Endometrial microvascular endothelial cells (primary cell): ENCODE results near the gene FGFBP1. TPM values are rescaled to one million over a fixed set of nuclear protein-coding genes. Genes with fewer than 3 reads are reported as not detected.

Experiments
- in situ Hi-C: cut with HindIII; loops from 2 replicates; pipeline ENCODE4 v1.10.0; 2017; ENCODE audit warnings: low sequenced_read_pairs, low pct_unique_long_range_greater_than_20kb; ENCODE audit errors: inconsistent ontology term
- total RNA-seq: library from RNA; depleted of rRNA; stranded (reverse); fragments of >200 nt; gene quantifications from one replicate; pipeline ENCODE4 v1.2.3, GENCODE V29; 2015; ENCODE audit errors: inconsistent ontology term

The FGFBP1 gene
- total RNA-seq, result not detected

DNA sequence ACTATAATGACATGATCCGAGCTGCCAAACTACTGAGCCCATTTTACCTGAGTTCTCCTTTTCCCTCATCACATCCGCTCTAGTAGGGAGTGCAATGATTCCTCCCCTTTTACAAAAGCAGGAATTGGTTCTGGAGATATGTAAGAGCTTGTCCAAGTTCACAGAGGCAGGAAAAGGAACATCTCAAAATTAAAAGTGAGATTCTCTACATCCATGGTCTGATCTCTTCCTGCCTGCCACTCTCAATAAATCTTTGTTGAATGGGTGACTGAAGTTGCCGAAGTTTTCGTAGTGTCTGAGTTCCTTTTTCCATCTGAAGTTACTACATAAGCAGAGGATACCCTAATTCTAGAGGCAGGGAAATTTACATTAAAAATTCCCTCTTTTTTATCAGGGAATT lies at the start of gene FGFBP1:
TSS of gene FGFBP1 (minus strand) at position 101 of the 400 bp plus-strand sequence. CDS start 2,108 bp downstream, outside the sequence.
- in situ Hi-C loops, result no loop called here

DNA sequence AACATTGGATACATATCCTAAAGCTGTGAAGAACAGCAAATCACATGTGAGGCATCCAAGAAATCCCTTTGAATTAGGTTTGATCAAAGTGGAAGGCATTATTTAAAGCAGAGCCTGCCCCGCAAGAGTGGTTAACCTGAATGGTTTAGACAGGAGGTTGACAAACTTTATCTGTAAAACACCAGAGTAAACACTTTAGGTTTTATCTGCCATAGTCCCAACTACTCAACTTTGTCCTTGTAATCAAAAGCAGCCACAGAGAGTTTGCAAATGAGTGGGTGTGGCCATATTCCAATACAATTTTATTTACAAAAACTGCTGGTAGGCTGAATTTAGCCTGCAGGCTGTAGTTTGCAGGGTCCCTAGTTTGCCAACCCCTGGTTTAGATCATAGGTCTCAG lies 49.7 kb upstream of the FGFBP1 start:
- in situ Hi-C loops, result no loop called here

DNA sequence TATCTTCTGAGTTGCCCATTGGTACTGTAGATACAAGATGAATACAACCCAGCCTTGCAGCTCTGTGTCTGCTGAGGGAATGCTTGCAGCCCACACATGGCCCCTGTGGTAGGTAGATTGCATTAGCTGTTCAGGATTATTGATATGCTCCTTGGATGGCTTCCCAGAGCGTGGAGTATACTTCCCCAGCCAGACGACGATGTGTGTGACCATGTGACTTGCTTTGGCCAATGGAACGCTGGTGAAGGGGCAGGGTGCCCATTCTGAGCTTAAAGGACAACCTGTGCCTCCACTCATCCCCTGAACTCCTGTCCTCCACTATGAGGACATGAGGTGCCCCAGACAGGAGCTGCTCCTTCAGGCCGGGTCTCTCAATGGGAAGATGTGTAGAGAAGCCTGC lies 48.4 kb upstream of the FGFBP1 start:
- in situ Hi-C loops, result no loop called here

DNA sequence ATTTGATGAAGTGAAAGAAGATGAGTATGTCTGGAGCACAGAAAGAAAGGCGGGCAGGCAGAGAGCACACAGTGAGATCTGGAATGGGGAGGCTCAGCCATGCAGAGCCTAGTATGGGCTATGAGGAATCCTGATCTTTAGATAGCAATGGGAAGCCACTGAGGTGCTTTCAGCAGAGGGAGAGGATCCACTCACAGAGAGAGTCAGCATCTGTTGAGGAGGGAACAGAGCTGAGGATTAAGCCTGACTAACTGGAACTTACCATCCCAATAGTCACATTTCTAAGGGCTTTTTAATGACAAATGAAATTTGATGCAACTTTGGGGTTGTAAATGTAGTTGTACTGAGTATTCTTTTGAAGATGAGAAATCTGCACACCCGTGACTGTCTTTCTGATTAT lies 45.1 kb upstream of the FGFBP1 start:
- in situ Hi-C loops, result no loop called here

DNA sequence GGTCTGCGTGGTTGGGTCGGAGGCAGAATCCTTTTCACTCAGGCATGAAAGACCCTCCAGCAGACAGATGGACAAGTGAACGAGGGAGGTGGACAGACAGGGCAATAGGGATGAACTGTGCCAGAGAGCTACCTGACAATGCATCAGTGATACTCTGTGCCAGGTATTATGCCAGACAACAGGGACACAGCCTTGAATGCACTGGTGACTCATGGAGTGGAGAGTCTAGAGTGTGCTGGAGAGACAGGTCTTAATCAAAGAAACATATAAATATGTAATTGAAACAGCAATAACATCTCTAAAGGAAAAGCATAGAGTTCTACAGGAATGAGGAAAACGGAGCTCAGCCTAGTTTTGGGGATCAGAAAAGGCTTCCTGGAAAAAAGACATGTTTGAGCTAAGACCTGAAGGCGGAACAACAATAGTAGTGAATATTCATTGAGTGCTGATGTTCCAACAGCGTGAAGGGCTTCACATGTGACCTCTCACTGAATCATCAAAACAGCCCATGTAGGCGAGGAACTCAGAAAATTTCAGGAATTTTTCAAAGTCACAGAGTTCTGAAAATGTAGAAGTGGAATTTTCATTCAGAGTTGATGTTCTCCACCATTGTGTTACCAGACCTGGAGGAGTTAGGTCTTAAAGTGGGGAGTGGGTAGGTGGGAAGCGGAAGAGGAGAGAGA lies 44.4 kb upstream of the FGFBP1 start:
- in situ Hi-C loops, result no loop called here

DNA sequence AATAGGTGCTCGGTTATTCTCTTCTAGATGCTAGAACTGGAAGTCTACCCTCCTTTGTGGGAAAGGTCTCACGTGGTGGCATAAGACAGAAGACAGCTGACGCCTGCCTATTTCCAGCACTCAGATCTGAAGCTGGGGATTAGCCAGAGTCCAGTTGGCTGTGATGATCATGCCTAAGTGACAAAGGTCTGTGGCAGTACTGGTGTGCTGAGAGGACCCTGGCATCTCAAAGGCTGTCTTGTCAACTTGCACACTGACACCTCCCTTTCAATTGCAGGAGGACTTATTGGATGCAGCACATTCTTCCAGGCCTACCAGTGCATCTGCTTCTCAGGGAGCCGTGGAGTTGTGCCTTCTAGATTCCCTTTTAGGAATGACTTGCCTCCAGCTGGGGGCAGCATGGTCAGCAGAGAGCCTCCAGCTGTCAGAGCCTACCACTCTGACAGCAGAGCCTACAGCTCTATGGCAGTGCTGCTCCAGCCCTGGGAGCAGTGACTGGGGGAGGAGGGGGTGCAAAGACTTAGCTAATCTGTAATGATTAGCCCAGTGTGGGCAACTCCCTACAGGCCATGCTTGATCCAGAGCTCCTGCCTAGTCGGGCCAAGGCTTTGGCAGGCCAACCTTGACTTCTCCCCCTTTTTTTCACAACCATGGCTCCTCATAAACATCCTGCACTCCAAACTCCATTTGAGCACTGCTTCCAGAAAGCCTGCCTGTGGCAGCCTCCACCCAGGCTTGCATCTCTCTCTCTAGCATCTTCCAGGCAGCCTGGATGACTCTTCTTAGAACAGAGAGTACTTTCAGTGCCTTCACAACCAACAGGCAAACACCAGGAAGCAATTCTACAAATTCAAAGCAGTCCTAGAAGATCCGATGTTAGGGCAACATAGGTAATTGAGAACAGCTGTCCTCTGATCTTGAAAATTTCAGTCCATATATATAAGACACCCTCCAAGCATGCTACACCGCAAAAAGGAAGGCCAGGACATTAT lies 38.2 kb upstream of the FGFBP1 start:
- in situ Hi-C loops, result no loop called here

DNA sequence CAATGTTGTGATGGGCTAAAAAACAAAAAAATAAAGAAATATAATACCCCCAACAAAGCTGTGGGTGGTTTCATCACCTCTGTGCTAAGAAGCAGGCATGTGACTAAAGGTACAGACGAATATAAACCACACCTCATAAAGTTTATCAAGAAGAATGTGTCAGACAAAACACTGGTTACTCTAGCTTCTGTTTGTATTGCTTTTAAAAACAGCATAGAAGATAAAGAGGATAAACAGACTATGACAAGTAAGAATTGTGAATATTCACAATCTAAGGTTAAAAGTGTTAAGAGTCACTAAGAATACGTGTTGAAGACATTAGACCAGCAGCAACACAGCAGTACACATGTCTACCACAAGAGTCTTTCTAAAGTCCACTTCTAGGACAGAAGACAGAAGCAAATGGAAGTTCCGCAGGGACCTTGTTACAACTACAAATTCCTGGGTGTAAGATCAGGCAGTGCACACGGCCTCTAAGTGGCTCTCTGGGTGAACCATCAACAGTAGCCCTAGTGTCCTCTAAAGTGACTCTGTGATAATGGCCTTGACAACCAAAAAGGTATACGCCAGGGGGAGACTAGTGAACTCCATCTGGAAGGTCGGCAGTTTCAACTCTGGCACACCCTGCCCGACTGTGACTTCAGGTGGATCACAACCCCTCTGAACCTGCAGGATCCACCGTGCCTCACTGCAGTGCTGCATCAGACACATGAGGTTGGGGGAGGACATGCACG lies 32.7 kb upstream of the FGFBP1 start:
- in situ Hi-C loops, result no loop called here

DNA sequence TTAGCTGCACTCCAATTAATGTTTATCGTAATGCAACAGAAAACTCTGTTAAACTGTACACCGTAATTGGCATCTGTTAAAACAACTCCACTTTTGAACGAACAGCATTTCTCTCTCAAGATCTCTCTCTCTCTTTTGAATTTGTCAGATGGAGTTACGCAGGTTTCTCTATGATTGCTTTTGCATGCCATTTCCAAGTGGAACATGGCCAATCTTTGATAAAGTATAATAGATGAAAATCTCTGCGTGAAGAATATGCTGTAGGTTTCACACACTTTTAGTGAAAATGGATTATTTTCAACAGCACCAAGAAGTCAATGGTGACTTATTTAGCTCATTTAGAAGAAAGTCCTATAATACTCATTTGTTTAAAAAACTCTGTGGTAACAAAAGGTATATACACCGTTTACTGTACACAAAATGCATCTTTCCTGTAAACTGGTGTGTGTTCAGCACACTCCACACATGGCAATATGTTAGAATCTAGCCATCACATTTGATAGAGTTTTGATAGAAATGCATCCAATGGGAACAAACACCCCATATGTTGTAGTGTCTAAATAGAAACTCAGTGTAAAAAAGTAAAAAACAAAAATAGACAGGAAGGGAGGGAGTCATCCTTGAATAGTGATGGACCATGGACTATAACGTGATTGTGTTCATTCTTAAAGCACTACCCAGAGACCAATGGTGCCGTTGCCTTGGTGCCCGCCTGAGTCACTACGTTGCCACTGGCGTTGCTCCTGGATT lies 30.2 kb upstream of the FGFBP1 start:
- in situ Hi-C loops, result no loop called here

DNA sequence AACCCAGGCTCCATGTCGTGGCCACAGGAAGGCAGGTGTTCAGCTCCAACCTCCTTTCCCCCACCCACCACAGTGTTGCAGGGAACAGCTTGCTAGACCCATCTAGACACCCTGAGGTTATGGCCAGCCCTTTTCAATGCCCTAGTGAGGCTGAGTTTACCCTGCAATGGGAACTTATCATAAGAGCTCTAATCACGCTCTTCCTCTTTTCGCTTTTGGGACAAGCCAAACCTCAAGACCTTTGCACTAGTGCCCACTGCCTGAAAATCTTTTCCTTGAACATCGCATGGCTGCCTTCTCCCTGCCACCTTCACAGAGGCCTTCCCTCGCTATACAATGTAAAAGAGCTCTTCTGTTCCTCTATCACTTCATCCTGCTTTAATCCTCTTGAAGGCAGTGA lies 26.8 kb upstream of the FGFBP1 start:
- in situ Hi-C loops, result no loop called here

DNA sequence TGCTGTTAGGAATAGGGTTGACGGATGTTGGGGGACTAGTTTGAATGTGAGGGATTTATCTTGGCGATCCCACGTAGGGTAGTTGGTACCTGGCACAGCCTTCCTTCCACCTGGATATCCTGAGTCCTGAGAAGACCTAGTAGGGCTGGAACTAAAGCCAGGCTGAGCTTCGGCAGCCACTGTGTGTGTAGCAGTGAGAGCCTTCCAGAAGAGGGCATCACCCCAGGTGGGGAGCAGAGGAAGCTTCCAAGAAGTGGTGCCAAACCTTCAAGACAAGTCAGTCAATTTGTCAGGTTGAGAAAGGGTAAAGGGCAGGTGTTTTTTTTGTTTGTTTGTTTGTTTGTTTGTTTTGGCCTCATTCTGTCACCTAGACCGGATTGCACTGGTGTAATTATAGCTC lies 25.6 kb upstream of the FGFBP1 start:
- in situ Hi-C loops, result no loop called here

DNA sequence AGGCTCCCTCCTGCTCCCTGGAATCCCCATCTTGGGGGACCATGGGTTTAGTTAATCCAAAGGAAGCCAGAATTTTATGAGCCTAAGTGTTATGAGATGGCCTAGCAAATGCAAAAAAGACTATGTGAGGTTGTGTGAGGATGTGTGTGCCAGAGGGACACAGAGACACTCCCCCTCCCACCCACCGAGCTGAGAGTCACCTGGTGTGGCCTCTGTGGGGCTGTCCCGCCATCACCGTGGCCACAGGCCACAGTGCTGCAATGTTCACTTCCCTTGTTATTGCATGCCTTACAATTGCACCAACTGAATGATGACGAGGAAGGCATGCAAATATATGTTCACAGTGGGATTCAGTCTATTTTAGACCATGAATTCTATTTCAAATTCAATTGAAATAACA lies 25.0 kb upstream of the FGFBP1 start:
- in situ Hi-C loops, result no loop called here

DNA sequence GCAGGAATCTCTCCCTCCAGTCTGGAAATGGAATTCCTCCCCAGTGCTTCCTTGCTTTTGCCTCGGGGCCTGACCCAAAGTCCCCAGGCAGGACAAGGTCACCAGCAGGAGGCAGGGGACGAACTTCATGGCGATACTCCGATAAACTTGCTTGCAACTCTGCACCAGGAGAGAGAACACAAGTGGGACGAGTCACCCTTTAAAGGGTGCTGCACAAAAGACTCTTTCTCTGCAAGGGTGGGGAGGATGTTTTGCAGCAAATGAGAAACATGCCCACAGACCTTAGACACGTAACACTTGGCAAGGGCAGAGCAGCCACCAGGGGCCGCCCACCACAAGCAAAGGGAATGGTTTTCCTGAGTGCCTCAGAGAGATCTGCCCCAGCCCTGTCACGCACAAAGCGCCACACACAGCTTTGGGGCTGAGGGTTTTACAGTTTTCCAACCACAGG lies 24.5 kb upstream of the FGFBP1 start, which contains the start of gene FGFBP2:
TSS of gene FGFBP2 (minus strand) at position 175 of the 451 bp plus-strand sequence. CDS start at position 129, 46 bp downstream.
- in situ Hi-C loops, result no loop called here

DNA sequence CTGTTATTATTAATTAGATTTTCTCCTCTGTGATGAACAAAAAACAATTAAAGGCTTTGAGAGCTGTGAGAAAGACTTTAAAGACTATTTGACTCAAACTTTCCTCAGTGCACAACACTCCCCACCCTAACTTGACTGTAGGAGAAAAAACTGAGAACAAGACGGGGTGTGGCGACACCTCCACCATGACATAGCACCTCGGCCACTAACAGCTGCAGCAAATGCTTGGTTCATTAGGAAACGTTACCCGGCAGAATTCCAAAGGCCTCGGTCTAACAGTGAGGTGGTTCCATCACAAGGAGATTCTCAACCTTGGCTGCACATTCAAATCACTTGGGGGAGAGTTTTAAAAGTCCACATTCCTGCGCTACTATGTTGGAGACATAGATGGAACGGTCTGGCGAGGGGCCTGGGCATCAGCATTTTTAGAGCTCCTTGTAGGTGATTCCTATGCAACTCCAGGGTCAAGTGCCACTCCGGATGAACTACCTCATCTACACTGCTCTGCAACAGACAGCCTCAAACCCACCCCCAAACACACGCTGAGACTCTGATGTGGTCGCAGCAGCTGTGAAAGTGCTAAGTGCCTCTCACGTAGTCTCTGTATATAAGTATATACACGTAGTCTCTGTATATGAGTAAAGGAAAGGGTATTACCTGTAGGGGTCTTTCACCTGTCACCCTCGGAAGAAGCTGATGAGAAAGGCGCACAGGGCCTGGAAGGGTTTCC lies 23.4 kb upstream of the FGFBP1 start:
- in situ Hi-C loops, result no loop called here

DNA sequence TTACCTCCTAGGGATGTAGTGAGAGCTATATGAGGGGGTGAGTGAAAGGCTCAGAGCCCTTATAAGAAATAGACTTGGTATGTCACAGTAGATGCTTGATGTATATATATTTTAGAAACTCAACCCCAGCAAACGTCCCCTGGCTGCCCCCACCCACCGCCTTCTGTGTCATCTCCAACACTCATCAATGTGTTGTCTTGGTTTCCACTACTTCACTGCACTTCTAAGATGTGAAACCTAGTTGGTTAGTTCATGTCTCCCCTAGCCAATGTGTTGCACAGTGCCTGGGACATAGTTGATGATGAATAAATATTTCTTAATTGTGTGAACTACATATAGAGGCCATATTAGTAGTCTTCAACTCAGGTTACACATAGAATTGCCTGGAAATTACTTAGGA lies 20.0 kb upstream of the FGFBP1 start:
- in situ Hi-C loops, result no loop called here

DNA sequence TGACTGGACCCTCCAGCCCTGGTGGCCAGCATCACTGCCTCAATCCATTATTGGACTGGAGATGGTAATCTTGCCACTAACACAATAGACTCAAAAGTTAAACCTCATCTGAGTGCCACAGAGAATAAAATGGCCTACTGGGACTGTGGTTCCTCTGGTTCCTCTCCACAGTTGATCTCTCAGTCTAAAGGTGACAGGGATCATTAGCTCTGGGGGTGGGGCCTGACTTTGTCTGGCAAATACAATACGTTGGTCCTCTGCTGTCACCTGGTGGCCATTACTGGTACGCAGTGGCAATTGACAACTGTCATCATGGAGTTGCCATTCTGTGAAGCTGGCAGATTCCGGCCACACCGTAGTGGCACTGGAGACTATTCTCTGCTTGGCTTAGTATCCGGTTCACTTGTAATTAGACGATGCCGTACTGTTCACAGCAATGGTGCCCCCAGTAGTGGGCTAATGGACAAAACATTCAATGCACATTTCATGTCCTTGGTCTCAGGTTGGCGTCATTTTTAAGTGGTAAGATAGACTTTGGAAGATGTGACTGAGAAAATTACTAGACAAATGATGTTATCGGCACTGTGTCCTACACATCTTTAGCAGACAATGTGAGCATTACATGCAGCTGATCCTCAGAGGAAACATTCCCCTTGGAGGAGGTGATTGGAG lies 17.8 kb upstream of the FGFBP1 start:
- in situ Hi-C loops, result no loop called here

DNA sequence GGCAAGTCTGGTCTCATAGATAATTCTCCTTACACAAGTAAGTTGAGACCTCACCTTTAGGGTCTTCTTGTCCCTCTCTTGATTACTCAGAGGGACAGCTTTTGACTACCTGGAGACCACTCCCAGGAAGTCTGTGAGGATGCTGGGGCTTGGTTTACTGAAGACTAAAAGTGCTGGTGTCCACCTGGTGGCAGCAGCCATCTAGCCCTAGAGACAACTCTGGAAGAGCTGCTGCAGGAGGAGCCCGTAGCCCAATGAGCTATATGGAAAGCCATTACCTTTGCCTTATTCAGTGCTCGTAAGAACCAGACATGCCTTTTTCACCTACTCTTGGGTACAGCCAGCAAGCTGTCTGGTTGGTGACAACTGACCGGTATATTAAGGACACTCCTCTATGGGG lies 17.1 kb upstream of the FGFBP1 start:
- in situ Hi-C loops, result no loop called here

DNA sequence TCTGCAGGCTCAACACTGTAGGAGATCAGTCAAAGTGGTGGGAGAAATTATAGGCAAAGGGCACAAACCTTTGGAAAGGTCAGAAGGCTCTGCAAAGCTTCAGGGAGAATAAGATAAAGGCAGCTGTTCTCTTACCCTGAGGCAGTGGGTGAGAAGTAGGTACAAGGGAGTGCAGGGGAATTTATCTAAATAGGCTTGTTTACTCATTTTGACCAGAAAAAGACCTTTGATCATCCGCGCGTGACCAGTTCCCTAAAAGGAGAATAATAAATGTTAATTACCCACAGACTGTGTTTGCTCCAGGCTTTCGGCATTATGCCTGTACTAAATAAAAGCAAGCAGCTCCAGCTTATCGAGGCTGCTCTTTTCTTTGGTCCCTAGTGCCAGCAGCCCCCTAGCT lies 15.1 kb upstream of the FGFBP1 start:
- in situ Hi-C loops, result no loop called here
